Neuron (in vitro differentiated cells): Measurements from ENCODE around the gene CNR2.
"Not testable (repeated sequence)": the region's sequence is repeated elsewhere in the genome, so short reads cannot be mapped to it uniquely, and the experiment has no call there.

Experiments used
- H2AFZ ChIP-seq: one replicate; pipeline ENCODE4 v1.6.1; 2013; ENCODE audit warnings: low read depth, mild to moderate bottlenecking, inconsistent platforms, low read length, moderate library complexity
- H3K27me3 ChIP-seq: one replicate; pipeline ENCODE4 v1.6.1; 2013; ENCODE audit warnings: low read length; ENCODE audit not compliant: insufficient read depth
- H3K36me3 ChIP-seq: one replicate; pipeline ENCODE4 v1.6.1; 2013; ENCODE audit warnings: low read length; ENCODE audit not compliant: insufficient read depth
- H3K4me1 ChIP-seq: one replicate; pipeline ENCODE4 v1.6.1; 2013; ENCODE audit warnings: low read length; ENCODE audit not compliant: insufficient read depth
- H3K4me3 ChIP-seq: 2 replicates; pipeline ENCODE4 v1.5.1; 2013; ENCODE audit warnings: mild to moderate bottlenecking, low read length, moderate library complexity
- H3K9me3 ChIP-seq: one replicate; pipeline ENCODE4 v1.6.1; 2013; ENCODE audit warnings: low read length

CNR2 gene

GRCh38 chr1:23913212-23913880 is at the start of gene CNR2:
TSS of gene CNR2 (minus strand) at chr1:23913362. CDS start at chr1:23875617, 37,745 bp downstream.
- no peaks in the 10 kb centered on the region for H3K9me3 ChIP-seq
- no peak within 1 kb of the TSS for H2AFZ ChIP-seq
- no peak within 1 kb of the TSS for H3K4me3 ChIP-seq
- H3K27me3 ChIP-seq = no peaks in the 10 kb centered on the region
- H3K4me1 ChIP-seq = no peaks in the 10 kb centered on the region
- H3K36me3 ChIP-seq = no peaks in the 10 kb centered on the region

- H2AFZ ChIP-seq = peak overlapping the region; percentile 30
- H3K9me3 ChIP-seq = no peaks in the 10 kb centered on the region
- peaks cover 12% of the 10 kb centered on the region for H3K4me1 ChIP-seq
- peaks cover 29% of the 10 kb centered on the region for H3K36me3 ChIP-seq
- H3K27me3 ChIP-seq = no peaks in the 10 kb centered on the region
- peak overlapping the region; percentile 99 for H3K4me3 ChIP-seq
These were observed 47.3 kb upstream of the CNR2 start for GRCh38 chr1:23960291-23961020.

- peak within 1 kb of the TSS; percentile 99 for H3K4me3 ChIP-seq
- H3K9me3 ChIP-seq = no peaks in the 10 kb centered on the region
- H3K36me3 ChIP-seq = peaks cover 23% of the 10 kb centered on the region
- H2AFZ ChIP-seq = peak within 1 kb of the TSS; percentile 30
- H3K4me1 ChIP-seq = peaks cover 12% of the 10 kb centered on the region
- H3K27me3 ChIP-seq = no peaks in the 10 kb centered on the region
These were observed 46.5 kb upstream of the CNR2 start, which contains the start of gene PNRC2 for GRCh38 chr1:23959461-23960290. TSS of gene PNRC2 (plus strand) at chr1:23959828. CDS start at chr1:23961458, 1,630 bp downstream.

- Histone ChIP-seq H3K4me3 (peak overlapping the region; percentile 99), H3K9me3 (no peaks in the 10 kb centered on the region), H3K27me3 (no peaks in the 10 kb centered on the region), H3K36me3 (peaks cover 17% of the 10 kb centered on the region), H2AFZ (peak overlapping the region; percentile 30), H3K4me1 (peaks cover 12% of the 10 kb centered on the region)
These were observed 45.8 kb upstream of the CNR2 start for GRCh38 chr1:23958810-23959460.

GRCh38 chr1:23958040-23958809 is 45.1 kb upstream of the CNR2 start:
- not testable (repeated sequence) for H3K27me3 ChIP-seq, H3K9me3 ChIP-seq
- Histone ChIP-seq H3K36me3 (peaks cover 10% of the 10 kb centered on the region), H2AFZ (peak overlapping the region; percentile 15), H3K4me1 (peaks cover 11% of the 10 kb centered on the region), H3K4me3 (peak overlapping the region; percentile 99)

GRCh38 chr1:23957096-23957495 is 43.9 kb upstream of the CNR2 start:
- Histone ChIP-seq H3K4me1 (peaks cover 11% of the 10 kb centered on the region), H3K4me3 (no peak overlapping the region), H2AFZ (no peak overlapping the region), H3K27me3 (no peaks in the 10 kb centered on the region), H3K36me3 (peaks cover 7% of the 10 kb centered on the region), H3K9me3 (no peaks in the 10 kb centered on the region)

- no peak overlapping the region for H2AFZ ChIP-seq
- no peak overlapping the region for H3K4me3 ChIP-seq
- no peaks in the 10 kb centered on the region for H3K9me3 ChIP-seq
- no peaks in the 10 kb centered on the region for H3K36me3 ChIP-seq
- peaks cover 7% of the 10 kb centered on the region for H3K4me1 ChIP-seq
- no peaks in the 10 kb centered on the region for H3K27me3 ChIP-seq
These were observed 39.9 kb upstream of the CNR2 start for GRCh38 chr1:23953020-23953419.

- Histone ChIP-seq H3K4me3 (no peak overlapping the region), H3K9me3 (no peaks in the 10 kb centered on the region), H2AFZ (no peak overlapping the region), H3K27me3 (no peaks in the 10 kb centered on the region), H3K36me3 (no peaks in the 10 kb centered on the region), H3K4me1 (peaks cover 7% of the 10 kb centered on the region)
These were observed 34.2 kb upstream of the CNR2 start for GRCh38 chr1:23947366-23947765.

GRCh38 chr1:23936481-23937176 is 23.5 kb upstream of the CNR2 start:
- Histone ChIP-seq H3K9me3 (no peaks in the 10 kb centered on the region), H3K4me3 (no peak overlapping the region), H3K27me3 (no peaks in the 10 kb centered on the region), H3K36me3 (no peaks in the 10 kb centered on the region), H2AFZ (no peak overlapping the region), H3K4me1 (peaks cover 5% of the 10 kb centered on the region)

- no peaks in the 10 kb centered on the region for H3K36me3 ChIP-seq
- H2AFZ ChIP-seq = no peak overlapping the region
- H3K4me1 ChIP-seq = no peaks in the 10 kb centered on the region
- no peaks in the 10 kb centered on the region for H3K9me3 ChIP-seq
- H3K4me3 ChIP-seq = no peak overlapping the region
- no peaks in the 10 kb centered on the region for H3K27me3 ChIP-seq
These were observed 18.3 kb upstream of the CNR2 start for GRCh38 chr1:23931491-23931880.

GRCh38 chr1:23930861-23931490 is 17.8 kb upstream of the CNR2 start:
- H3K9me3 ChIP-seq = no peaks in the 10 kb centered on the region
- H2AFZ ChIP-seq = no peak overlapping the region
- H3K4me1 ChIP-seq = no peaks in the 10 kb centered on the region
- no peaks in the 10 kb centered on the region for H3K27me3 ChIP-seq
- H3K4me3 ChIP-seq = no peak overlapping the region
- no peaks in the 10 kb centered on the region for H3K36me3 ChIP-seq
